Esophagus squamous epithelium (tissue), 5 donors: ENCODE measurements around the gene RBM20. TPM values are rescaled to one million over a fixed set of nuclear protein-coding genes. Genes with fewer than 3 reads are reported as not detected.

Experiments used
- DNase-seq: peaks from one replicate; lab custom pipeline; 2025; lab: John Stamatoyannopoulos, UW
- H3K27ac ChIP-seq, 4 donors: fragments of 200-600 bp; sonication (generic); one replicate each; pipeline ENCODE4 v1.5.1; 2016 to 2019; ENCODE audit warnings: mild to moderate bottlenecking in 1 of 4
- H3K27me3 ChIP-seq, 4 donors: fragments of 200-600 bp; sonication (generic); 1 replicate in 3 of 4; 2 replicates in 1 of 4; pipeline versions ENCODE4 v1.5.1 to v1.6.0; 2017 to 2021; ENCODE audit warnings: antibody characterized with exemption in 1 of 4
- H3K36me3 ChIP-seq, 3 donors: fragments of 200-600 bp; sonication (generic); one replicate each; pipeline ENCODE4 v1.5.1; 2016 to 2019
- H3K4me1 ChIP-seq, 3 donors: fragments of 200-600 bp; sonication (generic); one replicate each; pipeline ENCODE4 v1.5.1; 2017 to 2019
- H3K4me3 ChIP-seq, 4 donors: fragments of 200-600 bp; sonication (generic); 1 replicate in 3 of 4; 2 replicates in 1 of 4; pipeline ENCODE4 v1.5.1; 2016 to 2019; ENCODE audit warnings: mild to moderate bottlenecking in 2 of 4, moderate library complexity in 1 of 4
- H3K9me3 ChIP-seq, 3 donors: fragments of 200-600 bp; sonication (generic); one replicate each; pipeline ENCODE4 v1.5.1; 2016 to 2019
- CTCF ChIP-seq, 6 experiments: fragments of 450-650 bp in 4 of 6; fragments of 200-600 bp in 2 of 6; sonication (generic) in 2 of 6; IDR thresholded peaks; one replicate each; pipeline ENCODE4 v1.5.1; 2016 to 2019; ENCODE audit warnings: antibody characterized with exemption in 6 of 6, mild to moderate bottlenecking in 4 of 6, moderate library complexity in 4 of 6
- POLR2A ChIP-seq, 4 donors: fragments of 450-650 bp; IDR thresholded peaks; one replicate each; pipeline ENCODE4 v1.6.1; 2017; ENCODE audit warnings: antibody characterized with exemption in 4 of 4, mild to moderate bottlenecking in 4 of 4, moderate library complexity in 3 of 4
- WGBS, 2 donors: methylation state at CpG; one replicate each; pipeline ENCODE4 v1.1.5; 2018; 5-methylcytosine and 5-hydroxymethylcytosine counted together
- intact Hi-C: fragments of 100-400 bp; cut with DNase I; formaldehyde crosslinking; loops from one replicate; pipeline ENCODE4 v1.15.0; 2022
- total RNA-seq, 4 donors: library from RNA; depleted of rRNA; stranded (reverse); fragments of >200 nt; gene quantifications; one replicate each; pipeline ENCODE4 v1.1.0, GENCODE V29; 2016
- donor health status: DM: yes; HTN: yes; CAD: no.

The RBM20 gene
- total RNA-seq, 4 donors from 2014 or later, result 2.1 to 10.3 (median 3.7) TPM

DNA sequence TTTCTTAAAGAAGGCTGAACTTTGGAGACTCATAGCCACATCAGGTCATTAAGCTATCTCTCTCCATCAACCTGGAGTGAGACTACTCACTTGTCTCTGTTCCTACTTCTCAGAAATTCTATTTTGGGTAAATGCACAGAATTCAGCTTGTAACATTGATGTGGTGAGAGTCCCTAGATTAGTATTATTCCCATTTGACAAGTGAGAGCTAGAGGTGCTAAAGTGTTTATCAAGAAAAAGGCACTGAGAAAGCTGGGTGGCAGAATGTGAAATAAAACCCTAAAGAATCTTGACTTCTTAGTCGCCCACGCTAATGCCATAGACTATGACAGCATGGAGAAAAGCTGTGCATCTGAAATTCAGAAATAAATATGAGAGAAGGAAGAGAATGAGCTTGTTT, 154.2 kb downstream of the RBM20 start:
- intact Hi-C loops, result no loop called here
- 86 to 97% methylated on average over 2 of the region's 2 CpGs for WGBS, 2 donors
- no peak for DNase-seq
- no peak overlapping the region for H3K27ac ChIP-seq
- no peaks in the 10 kb centered on the region for H3K27me3 ChIP-seq
- peaks cover 13 to 35% (median 21%) of the 10 kb centered on the region in 3 donors for H3K4me1 ChIP-seq
- no peaks in the 10 kb centered on the region for H3K36me3 ChIP-seq
- no peaks in the 10 kb centered on the region for H3K9me3 ChIP-seq
- no peak for TF ChIP-seq POLR2A (IDR thresholded peaks at IDR 0.05)
- no peak for TF ChIP-seq CTCF (IDR thresholded peaks at IDR 0.05)
- no peak overlapping the region for H3K4me3 ChIP-seq

GRCh38 chr10:110802090-110802489, 158.0 kb downstream of the RBM20 start:
- Histone ChIP-seq H3K36me3 (no peaks in the 10 kb centered on the region), H3K27me3 (no peaks in the 10 kb centered on the region), H3K4me1 (peaks cover 24 to 41% (median 29%) of the 10 kb centered on the region in 3 donors), H3K27ac (peak overlapping the region in 3 of 4 donors; percentile 54 to 79 (median 77)), H3K9me3 (no peaks in the 10 kb centered on the region), H3K4me3 (no peak overlapping the region)
- 71 to 74% methylated on average over 1 of the region's 1 CpG for WGBS, 2 donors
- no peak for DNase-seq
- intact Hi-C loops, result loop anchor here (10.0 kb wide), 1 partner anchor 73 kb away; the partner anchor contains the start of gene PDCD4
- TF ChIP-seq CTCF (IDR thresholded peaks at IDR 0.05), result no peak
- TF ChIP-seq POLR2A (IDR thresholded peaks at IDR 0.05), result no peak

GRCh38 chr10:110802551-110803238, 158.6 kb downstream of the RBM20 start:
- Histone ChIP-seq H3K4me3 (peak overlapping the region in 1 of 4 donors; percentile 25), H3K36me3 (no peaks in the 10 kb centered on the region), H3K4me1 (peaks cover 24 to 41% (median 29%) of the 10 kb centered on the region in 3 donors), H3K9me3 (no peaks in the 10 kb centered on the region), H3K27ac (peak overlapping the region; percentile 54 to 79 (median 72)), H3K27me3 (no peaks in the 10 kb centered on the region)
- intact Hi-C loops, result loop anchor here (10.0 kb wide), 1 partner anchor 72 kb away; the partner anchor contains the start of gene PDCD4
- WGBS, 2 donors, result 16% methylated on average over 7 of the region's 7 CpGs
- no peak for DNase-seq
- no peak for TF ChIP-seq POLR2A (IDR thresholded peaks at IDR 0.05)
- TF ChIP-seq CTCF (IDR thresholded peaks at IDR 0.05), result no peak

DNA sequence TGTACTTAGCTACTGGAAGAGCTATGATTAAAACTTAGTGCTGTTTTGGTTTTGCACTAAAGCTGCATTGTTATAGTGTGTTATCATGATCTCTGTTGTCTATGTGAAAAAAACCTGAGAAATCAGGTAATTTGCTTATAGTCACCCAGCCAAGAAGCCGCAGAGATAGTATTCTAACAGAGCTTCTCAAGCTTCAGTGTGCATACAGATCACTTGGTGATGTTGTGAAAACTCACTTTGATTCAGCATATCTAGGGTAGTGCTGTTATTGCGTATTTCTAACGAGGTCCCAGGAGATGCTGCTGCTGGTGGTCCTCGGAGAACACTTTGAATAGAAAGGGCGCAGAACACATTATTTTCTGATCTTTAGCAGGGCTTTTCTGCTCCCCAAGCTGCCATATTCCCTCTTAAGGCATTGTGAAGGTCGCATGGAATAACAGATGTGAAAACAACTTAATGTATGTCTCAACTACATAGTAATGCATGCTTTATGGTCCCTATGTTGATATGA, 159.2 kb downstream of the RBM20 start:
- TF ChIP-seq POLR2A (IDR thresholded peaks at IDR 0.05) (no peak), CTCF (IDR thresholded peaks at IDR 0.05) (no peak)

DNA sequence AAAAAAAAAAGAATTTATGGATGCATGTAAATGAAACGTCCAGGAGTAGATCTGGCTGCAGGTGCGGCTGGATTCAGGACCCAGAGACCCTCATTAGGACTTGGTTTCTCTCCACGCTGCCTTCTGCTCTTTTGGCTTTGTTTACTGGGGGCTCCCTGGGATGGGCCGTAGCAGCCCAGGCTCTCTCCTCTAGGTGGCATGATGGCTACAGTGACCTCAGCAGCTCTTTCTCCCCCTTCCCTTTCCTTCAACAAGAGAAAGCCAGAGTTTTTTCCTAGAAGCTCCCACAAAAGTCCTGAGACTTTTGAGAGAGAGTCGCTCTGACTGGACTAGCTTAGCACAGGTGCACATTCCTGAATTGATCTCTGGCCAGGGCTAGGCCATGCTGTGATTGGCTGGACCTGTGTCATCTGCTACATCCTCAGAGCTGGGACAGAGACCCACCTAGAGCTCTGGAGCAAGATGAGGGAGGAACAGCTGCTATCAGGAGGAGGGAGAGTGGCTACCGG, 159.7 kb downstream of the RBM20 start:
- Histone ChIP-seq H3K4me1 (peaks cover 24 to 50% (median 29%) of the 10 kb centered on the region in 3 donors), H3K36me3 (no peaks in the 10 kb centered on the region), H3K9me3 (no peaks in the 10 kb centered on the region), H3K4me3 (no peak overlapping the region), H3K27me3 (no peaks in the 10 kb centered on the region), H3K27ac (peak overlapping the region in 3 of 4 donors; percentile 1 to 79 (median 55))
- TF ChIP-seq CTCF (IDR thresholded peaks at IDR 0.05) (peak; percentile 51 to 69 (median 64)), POLR2A (IDR thresholded peaks at IDR 0.05) (no peak)
- no peak for DNase-seq
- intact Hi-C loops, result loop anchor here (10.0 kb wide), 1 partner anchor 71 kb away; the partner anchor contains the start of gene PDCD4
- 40 to 42% methylated on average over 5 to 6 of the region's 6 CpGs for WGBS, 2 donors

More for the DNA sequence above, 159.2 kb downstream of the RBM20 start:
- no peak for DNase-seq
- Histone ChIP-seq H3K36me3 (no peaks in the 10 kb centered on the region), H3K4me3 (no peak overlapping the region), H3K9me3 (no peaks in the 10 kb centered on the region), H3K27me3 (no peaks in the 10 kb centered on the region), H3K4me1 (peaks cover 24 to 44% (median 29%) of the 10 kb centered on the region in 3 donors), H3K27ac (peak overlapping the region; percentile 54 to 79 (median 72))
- intact Hi-C loops, result loop anchor here (10.0 kb wide), 1 partner anchor 72 kb away; the partner anchor contains the start of gene PDCD4
- WGBS, 2 donors, result 66 to 67% methylated on average over 6 of the region's 6 CpGs
